WTC11 (cell line): ENCODE measurements around the gene RNF215.

Experiments
- ATF2 ChIP-seq: sonication (generic); formaldehyde crosslinking; IDR thresholded peaks from 2 replicates; pipeline ENCODE4 v1.8.1; 2022; ENCODE audit warnings: low read depth, missing genetic modification reagents, borderline replicate concordance
- CBFB ChIP-seq: sonication (generic); formaldehyde crosslinking; IDR thresholded peaks from 2 replicates; pipeline ENCODE4 v1.8.1; 2022; ENCODE audit warnings: mild to moderate bottlenecking, low read depth, missing genetic modification reagents
- CREB1 ChIP-seq: sonication (generic); formaldehyde crosslinking; IDR thresholded peaks from 2 replicates; pipeline ENCODE4 v1.8.0; 2023; ENCODE audit warnings: mild to moderate bottlenecking, missing genetic modification reagents
- CTCF ChIP-seq: fragments of 200-600 bp; IDR thresholded peaks from 2 replicates; pipeline ENCODE4 v1.8.0; 2022; ENCODE audit warnings: antibody characterized with exemption
- ETV6 ChIP-seq: sonication (generic); formaldehyde crosslinking; IDR thresholded peaks from 2 replicates; pipeline ENCODE4 v1.8.1; 2022; ENCODE audit warnings: mild to moderate bottlenecking, missing genetic modification reagents
- SMAD3 ChIP-seq: sonication (generic); formaldehyde crosslinking; IDR thresholded peaks from 2 replicates; pipeline ENCODE4 v1.8.0; 2022; ENCODE audit warnings: missing genetic modification reagents, mild to moderate bottlenecking, borderline replicate concordance
- SP1 ChIP-seq: sonication (generic); formaldehyde crosslinking; conservative IDR thresholded peaks from 2 replicates; pipeline ENCODE4 v1.8.1; 2022; ENCODE audit warnings: missing genetic modification reagents
- STAT6 ChIP-seq: sonication (generic); formaldehyde crosslinking; conservative IDR thresholded peaks from 2 replicates; pipeline ENCODE4 v1.8.1; 2023; ENCODE audit warnings: mild to moderate bottlenecking, low read depth, missing genetic modification reagents, moderate library complexity
- ZNF232 ChIP-seq: sonication (generic); formaldehyde crosslinking; IDR thresholded peaks from 2 replicates; pipeline ENCODE4 v1.8.0; 2022; ENCODE audit warnings: mild to moderate bottlenecking, missing genetic modification reagents
- ZNF281 ChIP-seq: sonication (generic); formaldehyde crosslinking; IDR thresholded peaks from 2 replicates; pipeline ENCODE4 v1.8.0; 2023; ENCODE audit warnings: mild to moderate bottlenecking, missing genetic modification reagents

- TF ChIP-seq ATF2 (CRISPR knock-in tag) = no peak
- no peak for TF ChIP-seq CTCF
- TF ChIP-seq ZNF232 (CRISPR knock-in tag) = no peak
- no peak for TF ChIP-seq CBFB (CRISPR knock-in tag)
- no peak for TF ChIP-seq SP1 (CRISPR knock-in tag)
- TF ChIP-seq CREB1 (CRISPR knock-in tag) = no peak
- TF ChIP-seq SMAD3 (CRISPR knock-in tag) = no peak
- no peak for TF ChIP-seq STAT6 (CRISPR knock-in tag)
- TF ChIP-seq ZNF281 (CRISPR knock-in tag) = no peak
- TF ChIP-seq ETV6 (CRISPR knock-in tag) = no peak
Measured at GRCh38 chr22:30399718-30400117, 12.5 kb upstream of the RNF215 start.
